Inflammatory macrophage treated with lipopolysaccharide for 1 hour (primary cell): Measurements from ENCODE around the gene FKBP6.
A peak's percentile ranks its signal among the peaks of the same experiment; 100 is the strongest.
"Not testable (repeated sequence)": the region's sequence is repeated elsewhere in the genome, so short reads cannot be mapped to it uniquely, and the experiment has no call there.

Source experiments
- DNase-seq, 2 donors: peaks; one replicate each; pipeline ENCODE4 v3.0.0-alpha.2; 2020 to 2022

The FKBP6 gene, protein sequence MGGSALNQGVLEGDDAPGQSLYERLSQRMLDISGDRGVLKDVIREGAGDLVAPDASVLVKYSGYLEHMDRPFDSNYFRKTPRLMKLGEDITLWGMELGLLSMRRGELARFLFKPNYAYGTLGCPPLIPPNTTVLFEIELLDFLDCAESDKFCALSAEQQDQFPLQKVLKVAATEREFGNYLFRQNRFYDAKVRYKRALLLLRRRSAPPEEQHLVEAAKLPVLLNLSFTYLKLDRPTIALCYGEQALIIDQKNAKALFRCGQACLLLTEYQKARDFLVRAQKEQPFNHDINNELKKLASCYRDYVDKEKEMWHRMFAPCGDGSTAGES

DNA sequence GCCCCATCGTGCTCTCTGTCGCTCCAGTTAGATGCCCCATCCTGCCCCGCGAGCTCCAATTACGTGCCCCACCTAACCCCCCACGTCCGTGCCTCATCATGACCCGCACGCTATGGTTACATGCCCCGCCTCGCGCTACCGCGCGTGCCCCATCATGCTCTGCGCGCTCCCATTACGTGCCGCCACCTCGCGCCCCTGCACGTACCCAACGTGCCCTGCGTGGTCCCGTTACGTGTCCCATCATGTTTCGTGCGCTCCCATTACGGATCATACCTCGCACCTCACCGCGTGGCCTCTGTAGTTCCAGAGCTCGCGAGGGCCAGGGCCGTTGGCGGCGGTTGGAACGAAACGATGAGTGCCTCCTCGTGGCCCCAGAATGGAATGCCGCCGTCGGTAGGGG, at the start of gene FKBP6, which contains the start of gene TRIM50:
TSS of gene FKBP6 (plus strand) at position 240 of the 400 bp plus-strand sequence. CDS start 268 bp downstream, outside the sequence.
TSS of gene TRIM50 (minus strand) at position 161 of the 400 bp plus-strand sequence. CDS start 3,295 bp downstream, outside the sequence.
- DNase-seq = not testable (repeated sequence)

DNA sequence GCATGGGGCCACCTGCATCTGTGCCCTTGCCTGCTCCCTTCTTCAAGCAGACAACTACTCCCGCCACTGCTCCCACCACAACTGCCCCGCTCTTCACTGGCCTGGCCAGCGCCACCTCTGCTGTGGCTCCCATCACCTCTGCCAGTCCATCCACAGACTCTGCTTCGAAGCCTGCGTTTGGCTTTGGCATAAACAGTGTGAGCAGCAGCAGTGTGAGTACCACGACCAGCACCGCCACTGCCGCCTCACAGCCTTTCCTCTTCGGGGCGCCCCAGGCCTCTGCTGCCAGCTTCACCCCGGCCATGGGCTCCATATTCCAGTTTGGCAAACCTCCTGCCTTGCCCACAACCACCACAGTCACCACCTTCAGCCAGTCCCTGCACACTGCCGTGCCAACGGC, 30.7 kb upstream of the FKBP6 start:
- not testable (repeated sequence) for DNase-seq

DNA sequence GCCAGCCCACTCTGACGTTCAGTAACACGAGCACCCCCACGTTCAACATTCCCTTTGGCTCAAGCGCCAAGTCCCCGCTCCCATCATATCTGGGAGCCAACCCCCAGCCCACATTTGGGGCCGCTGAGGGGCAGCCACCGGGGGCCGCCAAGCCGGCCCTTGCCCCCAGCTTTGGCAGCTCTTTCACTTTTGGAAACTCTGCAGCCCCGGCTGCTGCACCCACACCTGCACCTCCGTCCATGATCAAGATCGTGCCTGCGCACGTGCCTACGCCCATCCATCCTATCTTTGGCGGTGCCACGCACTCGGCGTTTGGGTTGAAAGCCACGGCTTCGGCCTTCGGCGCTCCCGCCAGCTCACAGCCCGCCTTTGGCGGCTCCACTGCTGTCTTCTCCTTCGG, 30.3 kb upstream of the FKBP6 start:
- DNase-seq = not testable (repeated sequence)

DNA sequence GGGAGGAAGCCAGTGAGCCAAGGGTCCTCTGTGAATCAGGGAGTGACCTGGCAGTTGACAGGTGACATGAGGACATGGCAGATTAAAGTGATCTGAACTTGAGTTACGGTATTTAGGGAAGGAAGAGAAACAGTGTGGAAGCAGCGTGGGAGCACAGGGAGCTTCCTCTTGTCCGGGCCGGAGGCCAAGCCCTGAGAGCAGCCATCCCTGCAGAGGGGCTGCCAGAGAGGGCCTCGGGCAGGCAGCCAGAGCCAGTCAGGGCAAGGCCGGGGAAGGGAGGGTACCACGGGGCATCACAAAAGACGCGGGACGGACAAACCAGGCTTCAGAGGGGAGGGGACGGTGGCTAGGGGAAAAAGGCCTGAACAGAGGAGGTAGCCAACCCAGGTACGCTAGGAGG, 28.1 kb upstream of the FKBP6 start:
- DNase-seq = not testable (repeated sequence)

DNA sequence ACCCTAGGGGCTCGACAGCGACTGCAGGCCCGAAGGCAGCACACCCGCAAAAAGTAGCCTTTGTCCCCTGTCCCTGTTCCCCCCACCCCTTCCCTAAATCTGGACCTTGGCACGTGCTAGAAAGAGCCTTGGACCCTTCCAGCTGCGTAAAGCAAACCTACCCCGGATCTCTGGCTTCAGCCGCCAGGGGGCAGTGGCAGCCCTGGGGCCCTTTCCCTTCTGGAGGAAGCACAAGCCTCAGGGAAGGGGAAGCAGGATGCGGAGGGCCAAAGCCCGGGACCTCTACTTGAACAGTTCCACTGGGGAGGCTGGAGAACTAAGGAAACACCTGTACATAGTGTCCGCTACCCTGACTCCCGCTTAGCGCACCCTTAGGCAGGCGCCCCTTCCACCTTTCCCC, 26.9 kb upstream of the FKBP6 start:
- DNase-seq = not testable (repeated sequence)

DNA sequence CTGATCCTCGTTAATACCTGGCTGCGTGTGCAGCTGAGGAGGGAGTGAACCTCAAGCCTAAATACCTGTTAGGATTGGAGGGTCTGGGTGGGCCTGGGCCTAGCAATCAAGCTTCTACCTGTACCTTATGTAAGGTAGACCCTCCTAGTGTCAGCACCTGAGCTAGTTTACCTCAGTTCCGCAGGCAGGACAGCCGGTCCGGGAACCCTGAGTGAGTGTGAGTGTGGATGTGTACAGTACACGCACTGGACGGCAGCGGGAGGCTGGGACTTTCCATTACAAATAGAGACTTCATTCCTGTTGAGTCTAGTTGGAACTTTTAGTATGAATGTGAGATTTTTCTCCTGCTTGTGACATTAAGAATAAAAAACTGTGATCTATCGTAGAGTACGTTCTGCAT, 25.1 kb upstream of the FKBP6 start:
- not testable (repeated sequence) for DNase-seq

DNA sequence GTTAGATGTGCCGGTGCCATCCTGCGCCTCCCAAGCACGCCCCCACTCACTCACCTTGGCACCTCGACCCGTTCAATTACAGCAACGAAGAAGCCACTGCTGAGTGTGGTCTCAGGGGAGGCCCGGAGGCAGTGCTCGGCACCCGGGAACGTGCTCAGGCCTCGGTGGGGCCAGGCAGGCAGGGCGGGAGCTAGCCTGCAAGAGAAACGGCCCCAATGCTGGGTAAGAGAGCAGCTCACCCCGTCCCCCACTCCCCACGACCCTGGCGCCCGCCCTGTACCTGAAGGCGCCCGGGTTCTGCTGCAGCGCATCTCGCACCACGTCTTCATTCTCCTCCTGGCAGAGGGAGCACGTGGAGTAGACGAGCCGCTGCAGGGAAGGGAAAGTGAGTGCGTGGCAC, 24.4 kb upstream of the FKBP6 start:
- DNase-seq = no peak

DNA sequence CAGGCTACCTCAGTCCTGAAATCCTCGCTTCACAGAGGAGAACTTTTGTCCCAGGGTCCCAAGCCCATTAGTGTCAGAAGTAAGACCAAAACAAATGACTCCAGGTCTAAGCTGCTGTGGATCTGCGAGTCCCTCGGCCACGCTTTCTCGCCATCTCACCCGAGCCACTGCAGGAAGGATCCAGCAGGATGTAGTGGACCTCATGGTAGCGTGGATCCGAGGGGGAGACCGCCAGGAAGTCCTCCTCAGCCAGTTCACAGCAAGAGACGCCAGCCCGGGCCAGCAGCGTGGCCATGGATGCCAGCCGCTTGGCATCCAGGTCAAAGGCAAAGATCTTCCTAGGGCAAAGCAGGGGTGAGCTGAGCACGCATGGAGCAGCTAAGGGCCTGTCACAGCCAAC, 23.9 kb upstream of the FKBP6 start:
- DNase-seq = no peak

DNA sequence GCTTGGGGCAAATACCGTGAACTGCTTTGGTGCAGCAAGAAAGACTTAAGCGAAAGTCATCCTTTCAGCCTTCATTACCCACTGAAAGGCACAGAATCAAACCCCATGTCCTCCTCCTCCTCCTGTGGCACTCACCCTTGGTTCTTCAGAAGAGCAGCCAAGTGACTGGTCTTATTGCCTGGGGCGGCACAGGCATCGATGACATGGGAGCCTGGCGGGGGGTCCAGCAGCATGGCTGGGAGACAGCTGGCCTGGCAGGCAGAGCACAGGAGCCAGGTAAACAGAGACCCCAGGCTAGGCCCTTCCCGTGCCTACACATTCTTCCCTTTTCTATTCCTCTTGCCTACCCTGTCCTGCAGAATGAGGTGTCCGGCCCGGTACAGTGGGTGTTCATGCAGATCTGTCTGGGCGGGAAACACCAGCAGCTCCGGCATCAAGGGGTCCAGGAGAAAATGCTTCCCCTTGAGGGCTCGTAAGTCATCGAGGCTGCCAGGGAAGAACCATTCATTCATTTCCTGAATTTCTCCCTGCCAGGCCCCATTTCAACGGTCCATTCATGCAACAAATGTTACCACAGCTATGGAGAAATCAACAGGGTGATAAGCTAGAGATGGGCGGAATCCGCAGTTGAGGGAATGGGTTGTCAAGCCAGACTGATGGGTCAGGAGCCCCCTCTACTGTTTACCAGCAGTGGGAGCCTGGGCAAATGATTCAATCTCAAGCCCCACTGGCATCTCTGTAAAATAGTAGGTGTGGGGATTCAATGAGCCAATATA, 23.2 kb upstream of the FKBP6 start:
- DNase-seq = peak in 1 of 2 donors; percentile 20

DNA sequence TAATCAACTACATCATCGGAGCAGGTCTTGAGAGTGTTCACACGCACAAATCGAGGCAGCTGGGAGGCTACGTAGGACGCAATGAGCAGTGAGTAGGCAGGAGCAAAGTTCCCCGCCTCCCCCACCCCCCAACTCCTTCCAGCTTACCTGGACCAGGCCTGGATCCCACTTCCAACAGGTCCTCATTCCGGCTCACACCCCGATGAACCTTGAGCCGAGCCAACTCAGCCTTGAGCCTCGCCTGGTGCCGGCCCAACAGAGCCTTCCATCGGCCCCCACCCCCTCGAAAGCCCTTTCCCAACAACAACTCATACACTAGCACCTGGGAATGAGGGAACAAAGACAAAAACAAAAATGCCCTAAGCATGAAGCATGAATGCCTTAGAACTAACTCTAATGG, 20.5 kb upstream of the FKBP6 start:
- no peak for DNase-seq

DNA sequence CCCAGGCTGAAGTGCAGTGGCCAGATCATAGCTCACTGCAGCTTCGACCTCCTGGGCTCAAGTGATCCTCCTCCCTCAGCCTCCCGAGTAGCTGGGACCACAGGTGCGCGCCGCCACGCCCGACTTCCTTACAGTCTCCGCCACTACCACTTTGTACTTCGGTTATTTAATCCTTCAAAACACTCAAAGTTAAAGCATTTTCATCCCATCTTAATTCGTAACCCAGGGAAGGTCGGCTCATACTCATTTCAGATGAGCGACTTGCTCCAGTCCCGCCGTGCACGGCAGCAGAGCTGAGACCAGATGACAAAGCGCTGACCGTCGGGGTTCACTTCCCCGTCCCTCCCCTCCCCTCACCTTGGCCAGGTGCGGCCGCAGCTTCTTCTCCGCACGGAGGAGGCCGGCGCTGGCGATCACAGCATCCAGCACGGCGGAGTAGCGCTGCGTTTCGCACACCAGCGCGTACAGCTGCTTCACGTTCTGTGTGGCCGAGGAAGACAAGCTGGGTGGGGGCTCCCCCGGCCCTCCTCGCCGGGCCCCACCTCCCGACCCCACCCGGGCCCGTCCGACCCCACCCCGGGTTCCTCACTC, 19.8 kb upstream of the FKBP6 start:
- no peak for DNase-seq

DNA sequence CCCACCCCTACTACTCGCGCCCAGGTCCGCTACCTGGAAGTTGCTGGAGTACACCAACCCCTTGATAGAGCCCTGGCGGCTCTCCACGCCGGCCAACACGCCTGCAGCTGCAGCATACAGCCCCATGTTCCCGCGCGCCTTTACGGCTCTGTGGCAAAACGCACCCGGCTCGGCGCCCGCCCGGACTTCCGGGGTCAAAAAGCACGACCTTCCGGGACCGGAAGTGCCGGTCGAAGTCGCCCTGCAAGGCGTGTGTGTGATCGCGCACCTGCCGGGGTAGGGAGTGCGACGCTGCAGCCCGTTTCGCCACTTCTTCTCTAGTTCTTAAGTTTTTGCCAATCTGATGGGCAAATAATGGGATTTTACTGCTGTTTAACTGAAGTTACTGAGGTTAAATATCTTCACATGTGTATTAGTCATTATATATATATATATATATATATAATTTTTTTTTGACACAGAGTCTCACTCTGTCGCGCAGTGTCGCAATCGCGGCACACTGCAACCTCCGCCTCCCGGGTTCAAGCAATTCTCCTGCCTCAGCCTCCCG, 19.2 kb upstream of the FKBP6 start, which contains the start of gene NSUN5:
TSS of gene NSUN5 (minus strand) at position 162 of the 550 bp plus-strand sequence. CDS start at position 126, 36 bp downstream.
- peak; percentile 77 to 81 for DNase-seq

DNA sequence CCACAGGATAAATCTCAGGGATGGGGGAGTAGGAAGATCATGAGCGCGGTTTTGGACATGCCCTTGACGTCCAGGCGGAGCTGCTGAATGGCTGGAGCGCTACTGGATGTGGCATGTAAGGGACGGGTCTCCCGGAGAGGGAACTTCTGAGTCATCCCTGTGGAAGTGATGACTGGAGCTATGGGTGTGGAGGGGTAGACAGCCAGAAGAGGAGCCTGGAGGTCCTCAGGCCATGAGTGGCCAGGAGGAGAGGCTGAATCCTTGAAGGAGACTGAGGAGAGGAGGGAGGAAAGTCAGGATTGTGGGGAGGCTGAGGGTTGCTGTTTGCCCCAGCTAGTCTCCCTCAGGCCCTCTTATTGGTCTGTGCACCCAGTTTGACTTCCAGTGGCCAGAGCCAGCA, 16.5 kb upstream of the FKBP6 start:
- DNase-seq = not testable (repeated sequence)

DNA sequence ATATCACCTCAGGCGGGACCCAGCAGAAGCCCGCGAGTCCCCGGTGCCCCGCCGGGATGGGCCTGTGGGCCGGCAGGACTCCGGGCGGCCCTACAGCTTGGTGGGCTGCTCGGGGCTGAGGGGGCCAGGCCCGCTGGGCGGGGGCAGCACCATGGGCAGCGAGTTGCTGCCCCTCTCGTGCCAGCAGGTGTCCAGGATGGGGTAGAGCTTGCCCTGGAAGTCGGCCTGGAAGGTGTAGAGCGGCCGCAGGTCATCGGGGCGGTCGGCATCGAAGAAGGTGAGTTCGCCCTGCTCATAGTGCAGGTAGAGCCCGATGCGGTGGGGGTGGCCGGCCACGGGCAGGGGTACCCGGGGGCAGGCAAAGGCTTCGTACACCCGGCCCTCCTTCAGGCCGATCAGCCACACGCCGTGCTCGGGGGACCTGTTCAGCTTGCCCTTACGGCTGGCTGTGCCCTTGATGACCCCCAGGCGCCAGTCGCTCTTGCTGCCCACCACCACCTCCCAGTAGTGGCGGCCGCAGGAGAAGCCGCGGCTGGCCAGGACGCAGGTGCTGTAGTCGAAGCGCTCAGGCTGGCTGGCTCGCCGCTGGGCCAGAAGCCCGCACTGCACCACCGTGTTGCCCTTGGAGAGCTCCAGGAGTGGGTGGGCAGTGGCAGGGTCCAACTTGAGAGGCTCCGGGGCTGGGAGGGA, 15.0 kb upstream of the FKBP6 start:
- no peak for DNase-seq

DNA sequence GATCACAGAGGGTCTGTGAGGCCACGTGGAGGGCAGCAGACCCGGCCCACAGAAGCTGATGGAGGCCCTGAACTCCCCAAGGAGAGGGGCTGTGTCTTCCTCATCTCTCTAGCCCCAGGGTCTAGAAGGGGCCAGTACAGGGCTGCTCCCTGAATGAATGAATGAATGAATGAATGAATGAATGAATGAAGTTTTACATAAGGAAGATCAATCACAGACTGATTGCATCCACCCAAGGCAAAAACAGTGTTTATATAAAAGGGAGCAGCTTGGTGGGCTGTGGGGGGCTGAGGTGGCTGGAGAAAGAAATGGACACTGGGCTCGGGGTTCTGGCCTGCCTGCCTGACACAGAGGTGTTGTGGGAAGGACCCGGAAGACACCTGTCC, 14.4 kb upstream of the FKBP6 start:
- DNase-seq = no peak

DNA sequence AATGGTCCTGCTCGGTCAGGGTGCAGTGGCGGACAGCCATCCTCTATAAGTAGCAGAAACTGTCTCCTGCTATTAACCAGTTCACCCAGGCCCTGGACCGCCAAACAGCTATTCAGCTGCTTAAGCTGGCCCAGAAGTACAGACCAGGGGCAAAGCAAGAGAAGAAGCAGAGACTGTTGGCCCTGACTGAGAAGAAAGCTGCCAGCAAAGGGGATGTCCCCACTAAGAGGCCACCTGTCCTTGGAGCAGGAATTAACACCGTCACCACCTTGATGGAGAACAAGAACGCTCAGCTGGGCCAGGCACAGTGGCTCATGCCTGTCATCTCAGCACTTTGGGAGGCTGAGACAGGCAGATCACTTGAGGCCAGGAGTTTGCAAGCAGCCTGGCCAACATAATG, 13.7 kb upstream of the FKBP6 start:
- DNase-seq = no peak

DNA sequence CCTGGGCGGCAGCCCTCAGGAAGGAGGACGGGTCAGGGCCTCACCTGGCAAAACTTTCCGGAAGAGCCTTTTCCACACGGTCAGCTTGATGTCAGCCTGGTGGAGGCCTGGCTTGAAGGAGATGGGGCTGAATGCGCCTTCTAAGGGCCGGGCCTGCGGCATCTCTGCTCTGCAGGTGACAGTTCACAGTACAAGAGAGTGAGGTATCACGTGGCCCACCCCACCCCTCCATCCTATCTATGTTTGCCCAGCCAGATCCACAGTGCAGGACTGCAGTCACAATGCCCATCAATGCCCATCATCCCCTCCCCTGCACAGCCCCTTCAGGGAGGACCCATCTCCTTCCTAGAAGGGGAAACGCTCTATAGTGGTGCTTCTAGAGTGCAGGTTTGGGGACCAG, 11.4 kb upstream of the FKBP6 start:
- no peak for DNase-seq

DNA sequence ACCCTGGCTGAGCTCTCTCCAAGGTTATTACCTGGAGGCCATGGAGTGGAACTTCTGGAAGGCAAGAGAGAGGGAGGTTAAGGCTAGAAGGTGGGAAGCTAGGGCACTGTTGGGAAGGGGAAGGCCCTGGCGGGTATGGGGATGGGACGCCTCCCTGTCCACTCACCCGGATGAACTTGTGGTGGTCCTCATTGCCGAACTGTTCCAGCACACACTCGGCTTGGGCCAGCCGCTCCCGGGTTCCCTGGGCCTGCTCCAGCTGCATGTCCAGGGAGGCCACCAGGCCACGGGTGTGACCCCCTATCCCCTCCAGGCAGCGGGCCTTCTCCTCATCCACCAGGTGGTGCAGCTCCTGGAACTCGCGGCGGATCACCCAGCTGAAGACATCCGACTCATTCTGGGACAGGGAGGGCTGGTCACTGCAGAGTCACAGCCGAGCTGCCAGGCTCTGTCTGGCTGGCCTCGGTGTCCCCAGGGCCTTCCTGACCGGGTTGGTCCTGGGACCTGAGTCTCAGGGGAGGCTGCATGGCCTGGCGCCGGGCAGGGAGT, 9.2 kb upstream of the FKBP6 start:
- DNase-seq = not testable (repeated sequence)

DNA sequence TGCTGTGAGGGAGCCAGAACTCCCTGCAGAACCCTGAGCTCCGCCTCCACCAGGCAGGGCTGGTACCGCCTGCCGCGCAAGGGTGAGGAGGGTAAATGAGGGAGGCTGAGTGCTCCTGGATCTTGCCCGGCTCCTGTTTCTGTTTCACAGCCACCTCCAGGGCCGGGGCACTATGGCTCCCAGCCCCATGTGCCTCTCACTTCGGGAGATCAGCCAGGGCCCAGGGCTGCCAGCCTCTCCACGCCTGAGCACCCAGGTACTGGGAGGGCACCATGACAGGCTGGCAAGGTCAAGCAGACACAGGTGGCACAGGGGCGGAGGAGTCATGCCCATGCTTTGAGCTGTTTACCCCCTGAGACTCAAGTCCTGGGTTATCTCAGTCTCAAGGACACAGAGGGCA, 8.4 kb upstream of the FKBP6 start:
- DNase-seq = not testable (repeated sequence)

DNA sequence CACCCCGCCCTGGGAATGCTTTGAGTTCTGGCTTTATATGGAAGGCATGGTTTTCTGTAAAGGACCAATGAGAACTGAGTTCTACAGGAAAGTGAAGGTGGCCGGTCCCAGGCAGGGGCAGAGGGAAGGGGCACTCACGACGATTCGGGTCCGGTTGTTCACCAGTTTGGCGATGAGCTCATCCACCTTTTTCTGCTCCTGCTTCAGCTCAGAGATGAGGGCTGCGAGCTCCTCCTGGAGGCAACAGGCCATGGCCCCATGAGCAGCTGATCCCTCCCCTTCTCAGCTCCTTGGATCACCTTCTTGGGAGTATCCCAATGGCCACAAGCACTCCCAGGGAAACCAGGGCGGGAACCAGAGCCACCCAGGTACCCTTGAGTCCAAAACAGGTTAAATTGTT, 8.0 kb upstream of the FKBP6 start:
- not testable (repeated sequence) for DNase-seq

DNA sequence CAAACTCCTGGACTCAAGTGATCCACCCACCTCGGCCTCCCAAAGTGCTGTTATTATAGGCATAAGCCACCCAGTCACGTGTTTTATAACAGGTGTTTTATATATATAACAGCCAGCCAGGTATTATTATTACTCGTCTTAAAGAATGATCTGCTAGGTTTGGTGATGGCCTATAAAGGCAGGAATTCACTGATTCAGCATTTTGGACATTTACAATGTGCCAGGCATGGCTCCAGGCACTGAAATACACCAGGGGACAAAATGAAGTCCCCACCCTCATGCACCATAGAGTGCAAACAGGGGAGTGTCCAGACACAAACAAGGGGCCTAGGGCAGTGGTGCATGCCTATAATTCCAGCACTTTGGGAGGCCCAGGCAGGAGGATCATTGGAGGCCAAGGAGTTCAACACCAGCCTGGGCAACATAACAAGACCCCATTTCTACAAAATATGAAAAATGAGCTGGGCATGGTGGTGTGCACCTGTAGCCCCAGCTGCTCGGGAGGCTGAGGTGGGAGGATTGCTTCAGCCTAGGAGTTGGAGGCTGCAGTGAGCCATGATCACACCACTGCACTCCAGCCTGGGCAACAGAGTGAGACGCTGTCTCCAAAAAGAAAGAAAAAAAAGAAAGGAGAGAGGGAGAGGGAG, 4.4 kb upstream of the FKBP6 start:
- DNase-seq = not testable (repeated sequence)
